OCI-LY1 (cell line): ENCODE data around the gene RABGEF1.
"Not testable (repeated sequence)": the region's sequence is repeated elsewhere in the genome, so short reads cannot be mapped to it uniquely, and the experiment has no call there.

Experiments used
- EZH2 ChIP-seq: fragments of 200-600 bp; sonication (generic), shearing (Covaris generic); IDR thresholded peaks from 2 replicates; pipeline ENCODE4 v1.8.0; 2017; ENCODE audit warnings: borderline replicate concordance, mixed run types, mild to moderate bottlenecking, antibody characterized with exemption, low read length, moderate library complexity, mixed read lengths
- TF ChIP-seq, protein P1 (sequence below): fragments of 200-600 bp; sonication (generic), shearing (Covaris generic); IDR thresholded peaks from 2 replicates; pipeline ENCODE4 v1.5.1; 2017; ENCODE audit warnings: mild to moderate bottlenecking, antibody characterized with exemption, low read length, moderate library complexity, mixed read lengths

DNA sequence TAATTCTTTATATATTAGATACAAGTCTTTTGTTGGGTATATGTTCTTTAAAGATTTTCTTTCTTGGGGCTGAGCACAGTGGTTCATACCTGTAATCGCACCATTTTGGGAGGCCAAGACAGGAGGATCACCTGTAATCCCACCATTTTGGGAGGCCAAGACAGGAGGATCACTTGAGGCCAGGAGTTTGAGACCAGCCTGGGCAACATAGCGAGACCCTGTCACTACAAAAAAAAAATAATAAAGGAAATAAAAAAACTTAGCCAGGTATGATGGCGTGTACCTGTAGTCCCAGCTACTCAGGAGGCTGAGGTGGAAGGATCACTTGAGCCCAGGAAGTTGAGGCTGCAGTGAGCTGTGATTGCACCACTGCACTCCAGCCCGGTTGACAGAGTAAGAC lies 29.8 kb upstream of the RABGEF1 start:
- TF ChIP-seq, protein P1, sequence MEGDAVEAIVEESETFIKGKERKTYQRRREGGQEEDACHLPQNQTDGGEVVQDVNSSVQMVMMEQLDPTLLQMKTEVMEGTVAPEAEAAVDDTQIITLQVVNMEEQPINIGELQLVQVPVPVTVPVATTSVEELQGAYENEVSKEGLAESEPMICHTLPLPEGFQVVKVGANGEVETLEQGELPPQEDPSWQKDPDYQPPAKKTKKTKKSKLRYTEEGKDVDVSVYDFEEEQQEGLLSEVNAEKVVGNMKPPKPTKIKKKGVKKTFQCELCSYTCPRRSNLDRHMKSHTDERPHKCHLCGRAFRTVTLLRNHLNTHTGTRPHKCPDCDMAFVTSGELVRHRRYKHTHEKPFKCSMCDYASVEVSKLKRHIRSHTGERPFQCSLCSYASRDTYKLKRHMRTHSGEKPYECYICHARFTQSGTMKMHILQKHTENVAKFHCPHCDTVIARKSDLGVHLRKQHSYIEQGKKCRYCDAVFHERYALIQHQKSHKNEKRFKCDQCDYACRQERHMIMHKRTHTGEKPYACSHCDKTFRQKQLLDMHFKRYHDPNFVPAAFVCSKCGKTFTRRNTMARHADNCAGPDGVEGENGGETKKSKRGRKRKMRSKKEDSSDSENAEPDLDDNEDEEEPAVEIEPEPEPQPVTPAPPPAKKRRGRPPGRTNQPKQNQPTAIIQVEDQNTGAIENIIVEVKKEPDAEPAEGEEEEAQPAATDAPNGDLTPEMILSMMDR = not testable (repeated sequence)
- not testable (repeated sequence) for TF ChIP-seq EZH2
